Chondrocyte (in vitro differentiated cells): ENCODE measurements around the gene CEP170B. TPM values are rescaled to one million over a fixed set of nuclear protein-coding genes. Genes with fewer than 3 reads are reported as not detected.
"Not testable (repeated sequence)": the region's sequence is repeated elsewhere in the genome, so short reads cannot be mapped to it uniquely, and the experiment has no call there.

ENCODE experiments used
- DNase-seq: peaks from one replicate; pipeline ENCODE4 v3.0.0; 2021; ENCODE audit warnings: mixed read lengths, low spot score
- H3K27ac Mint-ChIP-seq: one replicate; pipeline ENCODE4 v1.8.0; 2021; ENCODE audit warnings: mild to moderate bottlenecking, moderate library complexity, mixed read lengths; ENCODE audit not compliant: unreplicated experiment
- H3K27me3 Mint-ChIP-seq: 2 replicates; pipeline ENCODE4 v1.8.0; 2021; ENCODE audit warnings: low read depth, mixed read lengths
- H3K36me3 Mint-ChIP-seq: 2 replicates; pipeline ENCODE4 v1.8.0; 2021; ENCODE audit warnings: low read depth, mixed read lengths
- H3K4me1 Mint-ChIP-seq: 2 replicates; pipeline ENCODE4 v1.8.0; 2021; ENCODE audit warnings: low read depth, mild to moderate bottlenecking, mixed read lengths
- H3K4me3 Mint-ChIP-seq: one replicate; pipeline ENCODE4 v1.8.0; 2021; ENCODE audit warnings: mild to moderate bottlenecking, moderate library complexity, mixed read lengths; ENCODE audit not compliant: unreplicated experiment
- H3K9me3 Mint-ChIP-seq: 2 replicates; pipeline ENCODE4 v1.8.0; 2021; ENCODE audit warnings: low read depth, mixed read lengths
- total RNA-seq: library from RNA; stranded (reverse); gene quantifications from 3 replicates; pipeline ENCODE4 v1.2.1, GENCODE V29; 2021
- TF ChIP-seq, protein P1 (sequence below): fragments of 200-600 bp; sonication (generic); IDR thresholded peaks from 2 replicates; pipeline ENCODE4 v1.5.0; 2021; ENCODE audit warnings: antibody characterized with exemption, mild to moderate bottlenecking, moderate library complexity

The CEP170B gene
- total RNA-seq, 1 donor from 2014 or later, result 39.2 TPM

DNA sequence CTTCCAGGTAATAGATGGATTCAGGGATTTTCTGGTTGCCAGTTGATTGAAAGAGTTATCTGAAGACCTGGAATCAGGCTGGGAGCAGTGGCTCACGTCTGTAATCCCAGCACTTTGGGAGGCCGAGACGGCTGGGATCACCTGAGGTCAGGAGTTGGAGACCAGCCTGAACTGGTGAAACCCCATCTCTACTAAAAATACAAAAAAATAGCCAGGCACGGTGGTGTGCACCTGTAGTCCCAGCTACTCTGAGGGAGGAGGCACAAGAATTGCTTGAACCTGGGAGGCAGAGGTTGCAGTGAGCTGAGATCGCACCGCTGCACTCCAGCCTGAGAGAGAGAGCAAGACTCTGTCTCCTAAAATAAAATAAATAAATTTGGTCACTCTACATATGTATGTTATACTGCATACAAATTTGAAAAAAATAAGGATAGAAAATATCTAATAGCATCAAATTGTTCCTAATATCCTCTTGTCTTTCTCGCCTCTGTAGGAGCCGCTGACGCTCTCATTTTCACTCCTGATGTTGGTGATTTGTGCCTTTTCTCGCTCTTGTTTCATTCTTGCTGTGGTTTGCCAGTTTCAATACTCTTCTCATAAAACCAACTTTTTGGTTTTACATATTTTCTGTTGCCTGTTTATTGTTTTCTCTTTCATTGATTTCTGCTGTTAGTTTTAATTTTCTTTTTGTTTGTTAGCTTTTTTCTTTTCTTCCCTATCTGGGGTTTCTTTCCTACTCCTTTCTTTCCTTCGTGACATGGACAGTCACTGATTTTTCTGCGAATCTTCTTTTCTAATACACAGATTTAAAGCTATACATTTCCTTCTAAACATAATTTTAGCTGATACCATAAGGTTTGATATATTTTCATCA is 35.8 kb downstream of the CEP170B start:
- H3K27ac Mint-ChIP-seq, result no peak overlapping the region
- H3K4me1 Mint-ChIP-seq, result peaks cover 4% of the 10 kb centered on the region
- TF ChIP-seq, protein P1, sequence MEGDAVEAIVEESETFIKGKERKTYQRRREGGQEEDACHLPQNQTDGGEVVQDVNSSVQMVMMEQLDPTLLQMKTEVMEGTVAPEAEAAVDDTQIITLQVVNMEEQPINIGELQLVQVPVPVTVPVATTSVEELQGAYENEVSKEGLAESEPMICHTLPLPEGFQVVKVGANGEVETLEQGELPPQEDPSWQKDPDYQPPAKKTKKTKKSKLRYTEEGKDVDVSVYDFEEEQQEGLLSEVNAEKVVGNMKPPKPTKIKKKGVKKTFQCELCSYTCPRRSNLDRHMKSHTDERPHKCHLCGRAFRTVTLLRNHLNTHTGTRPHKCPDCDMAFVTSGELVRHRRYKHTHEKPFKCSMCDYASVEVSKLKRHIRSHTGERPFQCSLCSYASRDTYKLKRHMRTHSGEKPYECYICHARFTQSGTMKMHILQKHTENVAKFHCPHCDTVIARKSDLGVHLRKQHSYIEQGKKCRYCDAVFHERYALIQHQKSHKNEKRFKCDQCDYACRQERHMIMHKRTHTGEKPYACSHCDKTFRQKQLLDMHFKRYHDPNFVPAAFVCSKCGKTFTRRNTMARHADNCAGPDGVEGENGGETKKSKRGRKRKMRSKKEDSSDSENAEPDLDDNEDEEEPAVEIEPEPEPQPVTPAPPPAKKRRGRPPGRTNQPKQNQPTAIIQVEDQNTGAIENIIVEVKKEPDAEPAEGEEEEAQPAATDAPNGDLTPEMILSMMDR, result no peak
- H3K9me3 Mint-ChIP-seq, result peaks cover 8% of the 10 kb centered on the region
- H3K27me3 Mint-ChIP-seq, result peaks cover 23% of the 10 kb centered on the region
- peaks cover 8% of the 10 kb centered on the region for H3K36me3 Mint-ChIP-seq
- no peak for DNase-seq
- H3K4me3 Mint-ChIP-seq, result no peak overlapping the region

DNA sequence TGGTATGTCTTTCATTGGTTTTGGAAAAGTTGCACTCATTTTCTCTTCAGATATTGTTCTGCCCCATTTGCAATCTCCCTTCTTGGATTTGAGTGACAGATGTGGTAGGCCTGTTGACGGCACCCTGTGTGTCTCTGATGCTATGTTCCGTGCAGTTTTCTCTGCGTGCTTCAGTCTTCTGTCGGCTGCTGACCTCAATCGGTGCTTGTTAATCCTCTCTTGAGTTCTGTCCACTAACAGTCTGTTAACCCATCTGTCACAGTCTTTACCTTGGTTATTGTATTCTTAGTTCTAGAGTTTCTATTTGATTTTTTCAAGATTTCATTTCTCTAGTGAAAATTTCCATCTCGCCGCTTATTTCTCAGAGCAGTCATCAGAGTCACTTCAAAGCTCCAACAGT is 38.9 kb downstream of the CEP170B start:
- DNase-seq, result no peak
- Mint-ChIP-seq H3K27ac (no peak overlapping the region), H3K4me3 (no peak overlapping the region), H3K9me3 (peaks cover 14% of the 10 kb centered on the region), H3K4me1 (peaks cover 2% of the 10 kb centered on the region), H3K36me3 (peaks cover 8% of the 10 kb centered on the region), H3K27me3 (peaks cover 29% of the 10 kb centered on the region)
- TF ChIP-seq, protein P1, result no peak

DNA sequence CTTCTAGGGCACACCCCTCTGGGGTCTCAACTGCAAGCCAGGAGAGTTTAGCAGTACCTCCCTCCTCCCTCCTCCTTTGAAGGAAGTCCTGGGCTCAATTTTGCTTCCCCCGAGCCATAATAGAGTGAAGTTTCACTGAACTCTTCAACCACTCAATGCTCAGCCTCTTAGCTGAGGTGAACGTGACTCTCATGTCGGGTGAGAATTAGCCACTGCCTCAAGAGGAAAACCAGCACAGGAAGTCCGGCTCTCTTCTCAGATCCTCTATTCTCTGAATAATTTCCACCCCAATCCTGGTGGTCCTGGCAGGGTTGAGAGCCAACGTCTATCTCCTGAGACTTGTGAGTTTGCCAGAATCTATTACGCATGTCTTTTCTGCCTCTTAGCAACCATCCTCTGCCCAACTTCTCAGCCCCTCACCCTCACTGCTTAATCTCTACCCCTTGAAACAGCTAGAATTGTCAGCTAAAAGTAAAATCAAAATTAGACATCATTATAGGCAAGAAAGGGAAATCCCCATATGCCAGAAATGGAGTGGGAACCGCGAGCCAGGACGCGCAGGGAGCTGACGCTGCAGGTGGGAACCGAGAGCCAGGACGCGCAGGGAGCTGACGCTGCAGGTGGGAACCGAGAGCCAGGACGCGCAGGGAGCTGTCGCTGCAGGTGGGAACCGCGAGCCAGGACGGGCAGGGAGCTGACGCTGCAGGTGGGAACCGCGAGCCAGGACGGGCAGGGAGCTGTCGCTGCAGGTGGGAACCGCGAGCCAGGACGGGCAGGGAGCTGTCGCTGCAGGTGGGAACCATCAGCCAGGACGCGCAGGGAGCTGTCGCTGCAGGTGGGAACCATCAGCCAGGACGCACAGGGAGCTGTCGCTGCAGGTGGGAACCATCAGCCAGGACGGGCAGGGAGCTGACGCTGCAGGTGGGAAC is 39.8 kb downstream of the CEP170B start:
- not testable (repeated sequence) for H3K4me1 Mint-ChIP-seq, DNase-seq, H3K27ac Mint-ChIP-seq, H3K4me3 Mint-ChIP-seq, H3K36me3 Mint-ChIP-seq
- H3K27me3 Mint-ChIP-seq, result peaks cover 25% of the 10 kb centered on the region
- peaks cover 14% of the 10 kb centered on the region for H3K9me3 Mint-ChIP-seq

DNA sequence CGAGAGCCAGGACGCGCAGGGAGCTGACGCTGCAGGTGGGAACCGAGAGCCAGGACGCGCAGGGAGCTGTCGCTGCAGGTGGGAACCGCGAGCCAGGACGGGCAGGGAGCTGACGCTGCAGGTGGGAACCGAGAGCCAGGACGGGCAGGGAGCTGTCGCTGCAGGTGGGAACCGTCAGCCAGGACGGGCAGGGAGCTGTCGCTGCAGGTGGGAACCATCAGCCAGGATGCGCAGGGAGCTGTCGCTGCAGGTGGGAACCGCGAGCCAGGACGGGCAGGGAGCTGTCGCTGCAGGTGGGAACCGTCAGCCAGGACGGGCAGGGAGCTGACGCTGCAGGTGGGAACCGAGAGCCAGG is 40.5 kb downstream of the CEP170B start:
- H3K4me3 Mint-ChIP-seq, H3K36me3 Mint-ChIP-seq, DNase-seq, H3K4me1 Mint-ChIP-seq, H3K27ac Mint-ChIP-seq: not testable (repeated sequence)
- H3K27me3 Mint-ChIP-seq, result peaks cover 25% of the 10 kb centered on the region
- peaks cover 14% of the 10 kb centered on the region for H3K9me3 Mint-ChIP-seq

DNA sequence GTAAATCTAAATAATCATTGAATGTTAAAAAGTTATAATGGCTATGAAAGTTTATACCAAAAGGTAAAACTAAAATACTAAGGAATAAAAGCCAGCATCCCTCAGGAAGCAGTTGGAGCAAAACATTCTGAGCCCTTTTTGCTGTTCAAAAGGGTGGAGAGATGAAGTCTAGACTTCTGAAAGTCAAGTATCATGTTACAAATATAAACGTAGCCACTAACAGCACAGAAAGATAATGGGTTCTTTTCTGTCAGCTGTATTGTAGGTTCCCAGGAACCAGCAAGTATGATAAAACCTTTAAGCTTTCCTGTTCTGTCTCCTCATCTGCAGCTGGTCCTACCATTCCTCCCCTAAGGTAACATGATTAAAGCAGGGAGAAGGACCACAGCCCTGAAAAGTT is 43.2 kb downstream of the CEP170B start:
- peaks cover 21% of the 10 kb centered on the region for H3K27me3 Mint-ChIP-seq
- DNase-seq, result no peak
- no peak overlapping the region for H3K27ac Mint-ChIP-seq

More for the DNA sequence above, 43.2 kb downstream of the CEP170B start:
- TF ChIP-seq, protein P1, result no peak
- peaks cover 12% of the 10 kb centered on the region for H3K36me3 Mint-ChIP-seq
- H3K4me3 Mint-ChIP-seq, result no peak overlapping the region
- H3K9me3 Mint-ChIP-seq, result peaks cover 24% of the 10 kb centered on the region
- H3K4me1 Mint-ChIP-seq, result peaks cover 2% of the 10 kb centered on the region
